ENCODE results near the gene SLIT1.

The SLIT1 gene

DNA sequence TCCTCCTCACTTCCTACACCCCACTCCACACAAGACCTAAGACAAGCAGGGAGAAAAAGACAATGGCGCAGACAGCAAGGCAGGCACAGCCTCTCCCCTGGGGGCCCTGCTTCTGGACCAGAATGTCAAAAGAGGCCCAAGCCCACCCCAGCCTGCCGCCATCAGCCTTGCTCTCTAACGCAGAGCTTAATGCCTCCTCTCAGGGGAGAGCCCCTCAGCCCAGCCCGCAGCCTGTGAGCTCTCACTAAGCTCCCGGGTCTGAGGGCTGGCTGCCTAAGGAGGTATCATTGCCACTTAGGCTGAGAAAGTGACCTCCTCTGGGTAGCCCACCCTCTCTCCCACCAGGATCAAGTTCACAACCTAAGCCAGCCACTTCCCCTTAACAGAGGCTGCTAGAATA, 16.7 kb downstream of the SLIT1 start:
- DNase-seq, result no peak

GRCh38 chr10:97168645-97169044, 17.1 kb downstream of the SLIT1 start:
- DNase-seq, result no peak

- DNase-seq, result no peak
Observed at GRCh38 chr10:97165499-97165898, 20.3 kb downstream of the SLIT1 start.

DNA sequence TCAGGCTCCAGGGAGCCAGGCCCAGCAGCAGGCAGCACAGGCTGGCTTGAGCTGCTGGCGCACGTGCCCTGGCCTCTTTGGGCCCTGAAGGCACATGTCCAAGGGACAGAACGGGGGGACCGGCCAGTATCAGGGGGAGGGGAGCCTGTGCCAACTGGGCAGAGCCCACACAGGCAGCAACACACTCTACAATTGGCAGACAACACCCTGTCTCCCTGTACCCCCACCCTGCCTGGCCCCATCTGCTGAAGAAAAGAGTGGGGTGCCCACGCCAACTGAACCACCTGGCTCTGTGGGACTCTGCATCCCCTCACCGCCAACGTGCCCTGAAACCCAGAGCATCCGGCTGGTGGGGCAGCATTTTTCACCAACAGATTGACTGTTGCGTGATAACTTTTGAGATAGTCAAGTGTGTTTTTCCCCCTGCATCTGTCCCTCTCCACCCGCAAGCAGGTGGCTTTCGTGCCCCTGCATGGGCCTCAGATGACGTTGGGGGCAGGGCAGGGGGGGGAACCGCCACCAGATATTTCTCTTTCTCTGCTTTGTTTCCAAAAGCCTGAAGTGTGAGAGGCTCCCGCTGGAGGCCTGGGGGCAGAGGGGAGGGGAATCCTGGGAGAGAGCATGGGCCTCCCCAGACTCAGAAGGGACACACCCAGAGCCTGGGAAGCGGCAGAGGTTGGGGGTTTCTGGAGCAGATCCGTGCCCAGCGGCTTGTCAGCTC, 21.8 kb downstream of the SLIT1 start:
- no peak for DNase-seq

GRCh38 chr10:97163181-97163580, 22.6 kb downstream of the SLIT1 start:
- no peak for DNase-seq

GRCh38 chr10:97159646-97160305, 26.0 kb downstream of the SLIT1 start:
- DNase-seq, result no peak

DNA sequence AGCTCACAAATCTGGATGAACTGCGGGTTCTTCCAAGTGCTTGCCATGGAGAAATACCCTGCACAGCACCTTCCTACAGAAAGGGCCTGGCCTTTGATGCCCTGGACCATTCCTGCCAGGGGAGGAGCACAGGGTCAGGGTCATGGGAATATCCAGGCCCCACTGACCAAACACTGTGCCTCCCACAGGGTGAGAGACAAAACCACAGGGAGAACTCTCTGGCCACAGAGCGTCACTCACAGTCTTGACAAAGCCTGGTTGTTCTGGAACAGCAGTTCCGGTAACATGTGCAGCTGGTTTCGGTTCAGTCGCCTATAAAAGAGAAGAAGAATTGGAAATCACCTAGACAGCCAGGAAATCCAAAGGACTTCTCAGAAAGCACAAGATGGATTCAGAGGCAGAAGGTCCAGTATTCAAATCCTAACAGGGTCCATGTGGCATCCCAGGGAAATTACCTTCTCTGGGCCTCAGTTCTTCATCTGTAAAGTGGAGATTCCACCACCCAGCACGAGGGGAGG, 28.1 kb downstream of the SLIT1 start:
- DNase-seq, result no peak

- DNase-seq, result no peak
Observed at GRCh38 chr10:97154781-97155180, 31.0 kb downstream of the SLIT1 start.

DNA sequence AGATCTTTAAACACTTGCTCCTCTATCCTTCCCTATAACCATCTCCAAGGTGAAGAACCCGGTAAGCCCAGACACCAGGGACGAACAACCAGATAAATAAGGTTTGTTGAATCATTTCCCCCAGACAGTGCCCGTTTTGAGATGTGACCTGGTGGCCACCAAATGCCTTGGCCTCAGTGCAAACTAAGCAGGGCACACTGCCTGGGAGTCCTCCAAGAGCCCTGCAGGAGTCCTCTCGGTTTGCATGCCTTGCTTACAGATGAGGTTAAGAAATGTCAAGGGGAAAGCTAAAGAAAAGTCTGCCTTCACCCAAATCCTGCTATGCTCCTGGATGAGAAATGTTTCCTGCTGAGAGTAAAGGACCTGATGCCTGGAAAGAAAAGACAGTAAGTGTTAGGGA, 31.6 kb downstream of the SLIT1 start:
- DNase-seq, result no peak

DNA sequence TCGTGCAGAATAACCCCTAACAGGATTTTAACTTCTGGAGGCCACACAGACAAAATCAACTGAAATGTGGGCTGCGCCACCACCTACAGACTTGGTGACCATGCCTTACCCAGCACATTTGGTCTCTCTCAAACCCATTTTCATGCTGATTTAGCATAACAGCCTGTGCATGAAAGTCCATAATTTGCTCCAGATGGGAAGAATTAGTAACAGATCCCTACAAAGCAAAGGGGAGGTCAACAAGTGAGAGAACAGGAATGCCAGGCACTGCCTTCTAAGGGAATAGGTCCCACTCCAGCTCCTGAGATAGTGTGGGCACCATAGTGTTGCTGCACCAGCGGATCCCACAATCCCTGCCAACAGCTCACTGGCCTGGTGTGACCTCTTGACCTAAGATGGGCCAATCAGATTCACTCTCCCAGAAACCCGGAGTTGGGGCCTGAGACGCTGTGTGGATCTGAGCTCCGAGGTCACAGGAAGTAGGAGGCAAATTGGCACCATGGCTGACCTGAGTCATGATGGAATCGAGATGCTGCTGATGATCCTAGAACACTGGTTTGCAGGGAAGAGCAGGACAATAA, 32.4 kb downstream of the SLIT1 start:
- no peak for DNase-seq

DNA sequence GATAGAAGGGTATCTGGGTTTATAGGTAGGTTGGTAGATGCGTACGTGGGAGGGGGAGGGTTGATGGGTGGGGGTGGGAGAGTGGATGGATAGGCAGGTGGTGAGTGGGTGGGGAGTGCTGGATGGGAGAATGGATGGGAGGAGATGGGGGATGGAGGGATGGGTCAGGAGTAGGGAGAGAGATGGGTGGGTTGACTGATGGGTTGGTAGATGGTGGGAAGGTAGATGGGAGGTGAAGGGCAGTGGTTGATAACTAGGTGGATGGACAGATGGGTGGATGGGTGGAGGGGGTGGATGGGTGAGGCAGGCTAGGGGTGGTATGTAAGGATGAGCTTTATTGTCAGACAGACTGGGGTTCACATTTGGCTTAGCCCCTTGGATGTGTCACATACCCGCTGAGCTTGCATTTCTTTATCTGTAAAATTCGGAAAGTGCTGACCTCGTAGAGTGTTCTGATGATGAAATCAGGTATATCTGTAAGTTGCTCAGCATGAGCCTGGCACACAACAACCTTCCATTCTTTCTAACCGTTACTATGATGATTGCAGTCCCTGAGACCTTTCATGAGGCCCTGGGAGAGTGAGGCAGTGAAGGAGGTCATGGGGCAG, 34.3 kb downstream of the SLIT1 start:
- DNase-seq, result no peak

GRCh38 chr10:97150616-97151015, 35.1 kb downstream of the SLIT1 start:
- DNase-seq, result no peak

GRCh38 chr10:97150013-97150595, 35.7 kb downstream of the SLIT1 start:
- no peak for DNase-seq

DNA sequence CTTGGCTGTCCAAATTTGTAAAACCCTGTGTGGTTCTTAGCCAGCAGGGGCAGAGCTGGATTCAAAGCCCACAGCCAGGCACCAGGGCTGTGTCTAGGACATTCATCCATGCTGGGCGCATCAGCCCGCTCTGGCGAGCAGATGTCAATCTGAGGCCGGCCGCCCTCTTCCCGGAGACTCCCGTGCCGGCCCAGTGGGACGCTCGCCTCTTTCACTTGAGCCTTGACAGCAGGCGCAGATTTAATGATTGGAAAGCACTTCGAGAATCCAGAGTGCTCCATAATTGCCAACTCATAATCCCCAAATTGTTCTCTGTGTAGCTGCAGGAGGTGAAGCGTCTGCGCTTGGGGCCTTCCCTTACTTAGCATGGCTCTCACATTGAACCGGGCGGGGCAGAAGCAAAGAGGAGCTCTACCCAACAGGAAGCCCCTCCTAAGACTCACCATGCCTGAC, 36.7 kb downstream of the SLIT1 start:
- DNase-seq, result no peak

- no peak for DNase-seq
Observed at GRCh38 chr10:97144297-97144696, 41.5 kb downstream of the SLIT1 start.

GRCh38 chr10:97142834-97143233, 42.9 kb downstream of the SLIT1 start:
- DNase-seq, result no peak

DNA sequence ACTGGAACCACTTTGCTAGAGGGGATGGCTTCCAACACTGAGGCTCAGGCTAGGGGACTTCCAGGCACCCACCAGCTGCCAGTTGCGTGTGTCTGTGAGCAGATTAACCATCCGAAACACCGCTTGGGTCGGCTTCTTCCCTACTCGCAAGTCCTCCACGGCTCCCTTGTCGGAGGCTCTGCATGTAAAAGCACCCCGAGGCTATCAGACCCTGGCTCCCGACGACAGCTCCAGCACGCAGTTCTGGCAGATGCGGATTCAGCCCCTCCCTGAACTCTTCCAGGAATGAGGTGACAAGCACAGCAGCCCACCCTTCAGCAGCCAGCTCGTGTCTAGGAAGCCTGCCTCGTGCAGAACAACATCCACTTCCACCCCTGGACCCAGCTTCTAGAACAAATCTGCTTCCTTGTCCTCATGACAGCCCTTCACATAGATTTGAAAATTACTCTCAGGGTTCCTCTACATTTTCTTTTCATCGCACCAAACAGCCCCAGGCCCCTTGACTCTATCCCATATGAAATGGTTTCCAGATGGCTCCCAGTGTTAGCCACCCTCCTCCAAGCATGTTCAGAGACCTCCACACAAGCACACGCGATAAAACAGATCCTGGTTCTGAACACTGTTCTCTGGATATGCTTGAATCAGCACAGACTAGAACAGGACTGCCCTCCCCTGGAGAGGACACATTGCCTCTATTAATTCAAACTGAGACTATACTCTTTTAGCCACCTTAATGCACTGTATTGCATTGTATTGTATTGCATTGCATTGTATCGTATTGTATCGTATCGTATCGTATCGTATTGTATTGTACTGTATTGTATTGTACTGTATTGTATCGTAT, 44.6 kb downstream of the SLIT1 start:
- no peak for DNase-seq

- no peak for DNase-seq
Observed at GRCh38 chr10:97140049-97140846, 45.5 kb downstream of the SLIT1 start.

- DNase-seq, result no peak
Observed at GRCh38 chr10:97139651-97140048, 46.1 kb downstream of the SLIT1 start.

GRCh38 chr10:97138846-97139245, 46.9 kb downstream of the SLIT1 start:
- DNase-seq, result no peak

GRCh38 chr10:97138174-97138573, 47.6 kb downstream of the SLIT1 start:
- no peak for DNase-seq

Measured in NCI-H1930 (cell line).